KMS-11 (cell line): ENCODE data around the gene DSTN.

ENCODE experiments used
- H2AFZ ChIP-seq: fragments of 200-600 bp; sonication (generic); 2 replicates; pipeline ENCODE4 v1.6.1; 2016; ENCODE audit warnings: antibody characterized with exemption, mixed run types, low read depth
- H3K27ac ChIP-seq: fragments of 200-600 bp; sonication (generic); 2 replicates; pipeline ENCODE4 v1.6.1; 2016; ENCODE audit warnings: mild to moderate bottlenecking, mixed run types
- H3K27me3 ChIP-seq: fragments of 200-600 bp; sonication (generic); 2 replicates; pipeline ENCODE4 v1.6.1; 2017; ENCODE audit warnings: mild to moderate bottlenecking, low read depth, mixed run types, moderate library complexity; ENCODE audit not compliant: insufficient read depth
- H3K36me3 ChIP-seq: fragments of 200-600 bp; sonication (generic); 2 replicates; pipeline ENCODE4 v1.6.1; 2017; ENCODE audit warnings: mild to moderate bottlenecking, mixed run types; ENCODE audit not compliant: insufficient read depth
- H3K4me1 ChIP-seq: fragments of 200-600 bp; sonication (generic); 2 replicates; pipeline ENCODE4 v1.6.1; 2016; ENCODE audit warnings: mild to moderate bottlenecking, low read depth, mixed run types; ENCODE audit not compliant: poor library complexity, severe bottlenecking
- H3K4me2 ChIP-seq: fragments of 200-600 bp; sonication (generic); 2 replicates; pipeline ENCODE4 v1.7.0; 2016; ENCODE audit warnings: mild to moderate bottlenecking, mixed run types
- H3K4me3 ChIP-seq: fragments of 200-600 bp; sonication (generic); IDR thresholded peaks from 2 replicates; pipeline ENCODE4 v1.6.1; 2017; ENCODE audit warnings: low read depth, low read length, mixed read lengths; ENCODE audit not compliant: insufficient read depth
- H3K79me2 ChIP-seq: fragments of 200-600 bp; sonication (generic); 2 replicates; pipeline ENCODE4 v1.6.1; 2016; ENCODE audit warnings: low read depth, mixed run types; ENCODE audit not compliant: insufficient read depth
- H3K9ac ChIP-seq: fragments of 200-600 bp; sonication (generic); 2 replicates; pipeline ENCODE4 v1.6.1; 2016; ENCODE audit warnings: mild to moderate bottlenecking, mixed run types
- H4K20me1 ChIP-seq: fragments of 200-600 bp; sonication (generic); 2 replicates; pipeline ENCODE4 v1.6.1; 2016; ENCODE audit warnings: mild to moderate bottlenecking, mixed run types; ENCODE audit not compliant: insufficient read depth
- CTCF ChIP-seq: fragments of 200-600 bp; sonication (generic); conservative IDR thresholded peaks from 2 replicates; pipeline ENCODE4 v1.6.1; 2017; ENCODE audit warnings: low read depth, mild to moderate bottlenecking, antibody characterized with exemption, low read length, moderate library complexity, mixed read lengths

Gene DSTN

GRCh38 chr20:17566345-17566744, 3.5 kb upstream of the DSTN start:
- no peak for TF ChIP-seq CTCF
- Histone ChIP-seq H3K9ac (no peak overlapping the region), H3K27me3 (no peaks in the 10 kb centered on the region)

GRCh38 chr20:17568045-17568788, 1.7 kb upstream of the DSTN start:
- no peaks in the 10 kb centered on the region for H3K27me3 ChIP-seq
- H3K4me2 ChIP-seq = no peak overlapping the region
- H3K4me1 ChIP-seq = peaks cover 13% of the 10 kb centered on the region
- H2AFZ ChIP-seq = no peak overlapping the region
- TF ChIP-seq CTCF = no peak
- H3K9ac ChIP-seq = no peak overlapping the region
- no peaks in the 10 kb centered on the region for H3K36me3 ChIP-seq
- no peak overlapping the region for H3K27ac ChIP-seq
- no peak overlapping the region for H3K4me3 ChIP-seq
- H4K20me1 ChIP-seq = no peaks in the 10 kb centered on the region
- 0 out of 2 replicates have a peak, but pooled peaks cover 6% of the 10 kb centered on the region for H3K79me2 ChIP-seq

More at GRCh38 chr20:17566345-17566744, 3.5 kb upstream of the DSTN start:
- H3K36me3 ChIP-seq = no peaks in the 10 kb centered on the region
- no peaks in the 10 kb centered on the region for H4K20me1 ChIP-seq
- H3K4me2 ChIP-seq = no peak overlapping the region
- no peak overlapping the region for H3K27ac ChIP-seq
- no peak overlapping the region for H3K4me3 ChIP-seq
- 0 out of 2 replicates have a peak, but pooled peaks cover 6% of the 10 kb centered on the region for H3K79me2 ChIP-seq
- no peak overlapping the region for H2AFZ ChIP-seq
- H3K4me1 ChIP-seq = peaks cover 5% of the 10 kb centered on the region

GRCh38 chr20:17568972-17569521, 828 bp upstream of the DSTN start:
- H3K27me3 ChIP-seq = no peaks in the 10 kb centered on the region
- no peak overlapping the region for H2AFZ ChIP-seq
- H3K79me2 ChIP-seq = 0 out of 2 replicates have a peak, but pooled peaks cover 6% of the 10 kb centered on the region
- H3K4me1 ChIP-seq = peaks cover 13% of the 10 kb centered on the region
- H3K4me3 ChIP-seq = no peak overlapping the region
- no peak for TF ChIP-seq CTCF
- H3K4me2 ChIP-seq = no peak overlapping the region
- H4K20me1 ChIP-seq = no peaks in the 10 kb centered on the region
- H3K27ac ChIP-seq = no peak overlapping the region
- H3K9ac ChIP-seq = no peak overlapping the region
- H3K36me3 ChIP-seq = no peaks in the 10 kb centered on the region

GRCh38 chr20:17570347-17571152, 675 bp downstream of the DSTN start:
- Histone ChIP-seq H3K9ac (peak overlapping the region; percentile 49; the same call in 1 of the 2 replicates), H3K4me2 (peak overlapping the region; percentile 64), H3K27ac (no peak overlapping the region), H3K27me3 (no peaks in the 10 kb centered on the region), H2AFZ (peak overlapping the region; percentile 79), H3K79me2 (0 out of 2 replicates have a peak, but pooled peaks cover 6% of the 10 kb centered on the region), H4K20me1 (no peaks in the 10 kb centered on the region), H3K36me3 (no peaks in the 10 kb centered on the region), H3K4me3 (no peak overlapping the region), H3K4me1 (peaks cover 13% of the 10 kb centered on the region)
- no peak for TF ChIP-seq CTCF
